GM06990 (cell line): ENCODE measurements around the gene ELOVL5.

Experiments used
- DNase-seq: peaks from one replicate; pipeline ENCODE4 v3.0.0-alpha.2; 2011; ENCODE audit not compliant: insufficient read length; ENCODE audit errors: extremely low read depth
- H3K27me3 ChIP-seq: replicated peaks from 2 replicates; pipeline ENCODE4 v1.6.0; 2011; ENCODE audit warnings: low read length; ENCODE audit not compliant: control insufficient read depth, insufficient read depth
- H3K36me3 ChIP-seq: 2 replicates; pipeline ENCODE4 v1.5.1; 2011; ENCODE audit warnings: low read length; ENCODE audit not compliant: control insufficient read depth, insufficient read depth
- H3K4me3 ChIP-seq: replicated peaks from 2 replicates; pipeline ENCODE4 v1.5.1; 2011; ENCODE audit warnings: low read depth, mild to moderate bottlenecking, control low read depth, low read length
- TF ChIP-seq, protein P1 (sequence below): IDR thresholded peaks from 2 replicates; pipeline ENCODE4 v1.5.1; 2011; ENCODE audit warnings: low read length, control low read depth, mild to moderate bottlenecking, inconsistent platforms; ENCODE audit not compliant: insufficient read depth, poor library complexity, severe bottlenecking

The ELOVL5 gene

DNA sequence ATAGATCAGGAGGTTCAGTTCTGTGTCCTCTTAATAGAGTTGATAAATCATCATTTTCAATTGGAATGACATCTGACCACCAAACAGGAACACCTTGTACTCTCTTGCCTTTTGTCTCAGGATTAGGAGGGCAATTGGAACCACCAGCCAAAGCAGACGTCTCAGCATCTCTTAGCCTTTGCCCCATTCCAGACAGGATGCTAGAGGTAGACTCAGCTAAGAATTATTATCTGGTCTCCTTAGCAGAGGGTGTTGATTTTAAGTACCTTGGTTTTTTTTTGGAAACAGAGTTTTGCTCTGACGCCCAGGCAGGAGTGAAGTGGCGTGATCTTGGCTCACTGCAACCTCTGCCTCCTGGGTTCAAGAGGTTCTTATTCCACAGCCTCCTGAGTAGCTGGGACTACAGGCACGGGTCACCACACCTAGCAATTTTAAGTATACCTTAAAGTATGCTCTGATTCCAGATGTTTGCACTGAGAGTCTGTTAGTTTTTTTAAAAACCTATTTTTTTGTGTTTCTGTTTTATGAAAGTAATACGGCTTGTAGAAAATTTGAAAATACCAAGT lies 28.0 kb upstream of the ELOVL5 start:
- no peak overlapping the region for H3K4me3 ChIP-seq
- no peaks in the 10 kb centered on the region for H3K27me3 ChIP-seq
- H3K36me3 ChIP-seq: no peaks in the 10 kb centered on the region
- no peak for DNase-seq
- TF ChIP-seq, protein P1, sequence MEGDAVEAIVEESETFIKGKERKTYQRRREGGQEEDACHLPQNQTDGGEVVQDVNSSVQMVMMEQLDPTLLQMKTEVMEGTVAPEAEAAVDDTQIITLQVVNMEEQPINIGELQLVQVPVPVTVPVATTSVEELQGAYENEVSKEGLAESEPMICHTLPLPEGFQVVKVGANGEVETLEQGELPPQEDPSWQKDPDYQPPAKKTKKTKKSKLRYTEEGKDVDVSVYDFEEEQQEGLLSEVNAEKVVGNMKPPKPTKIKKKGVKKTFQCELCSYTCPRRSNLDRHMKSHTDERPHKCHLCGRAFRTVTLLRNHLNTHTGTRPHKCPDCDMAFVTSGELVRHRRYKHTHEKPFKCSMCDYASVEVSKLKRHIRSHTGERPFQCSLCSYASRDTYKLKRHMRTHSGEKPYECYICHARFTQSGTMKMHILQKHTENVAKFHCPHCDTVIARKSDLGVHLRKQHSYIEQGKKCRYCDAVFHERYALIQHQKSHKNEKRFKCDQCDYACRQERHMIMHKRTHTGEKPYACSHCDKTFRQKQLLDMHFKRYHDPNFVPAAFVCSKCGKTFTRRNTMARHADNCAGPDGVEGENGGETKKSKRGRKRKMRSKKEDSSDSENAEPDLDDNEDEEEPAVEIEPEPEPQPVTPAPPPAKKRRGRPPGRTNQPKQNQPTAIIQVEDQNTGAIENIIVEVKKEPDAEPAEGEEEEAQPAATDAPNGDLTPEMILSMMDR: no peak

DNA sequence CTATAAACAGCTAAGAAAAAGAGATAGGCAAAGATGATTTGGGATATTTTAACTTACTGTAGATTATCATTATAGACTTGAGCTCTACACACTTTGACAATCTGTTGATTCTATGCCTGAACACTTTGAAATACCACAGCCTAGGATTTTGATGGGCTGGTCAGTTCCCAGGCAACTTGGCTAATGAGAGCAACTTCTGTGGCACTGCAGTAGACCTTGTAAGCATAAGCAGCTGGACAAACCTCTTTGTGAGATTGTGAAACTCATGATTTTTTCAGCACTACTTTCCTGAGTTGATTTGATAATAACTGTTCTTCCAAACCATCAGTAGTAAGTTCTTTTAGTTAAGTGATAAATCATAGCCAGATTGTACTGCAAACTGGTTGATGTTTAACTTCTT lies 27.1 kb upstream of the ELOVL5 start:
- H3K27me3 ChIP-seq: no peaks in the 10 kb centered on the region
- no peaks in the 10 kb centered on the region for H3K36me3 ChIP-seq
- TF ChIP-seq, protein P1: no peak
- H3K4me3 ChIP-seq: no peak overlapping the region
- DNase-seq: no peak

GRCh38 chr6:53373638-53374037 lies 24.9 kb upstream of the ELOVL5 start:
- Histone ChIP-seq H3K27me3 (no peaks in the 10 kb centered on the region), H3K4me3 (no peak overlapping the region), H3K36me3 (no peaks in the 10 kb centered on the region)
- no peak for DNase-seq
- TF ChIP-seq, protein P1: no peak

GRCh38 chr6:53369876-53370515 lies 21.2 kb upstream of the ELOVL5 start:
- Histone ChIP-seq H3K4me3 (no peak overlapping the region), H3K36me3 (no peaks in the 10 kb centered on the region), H3K27me3 (no peaks in the 10 kb centered on the region)
- TF ChIP-seq, protein P1: no peak
- DNase-seq: no peak

DNA sequence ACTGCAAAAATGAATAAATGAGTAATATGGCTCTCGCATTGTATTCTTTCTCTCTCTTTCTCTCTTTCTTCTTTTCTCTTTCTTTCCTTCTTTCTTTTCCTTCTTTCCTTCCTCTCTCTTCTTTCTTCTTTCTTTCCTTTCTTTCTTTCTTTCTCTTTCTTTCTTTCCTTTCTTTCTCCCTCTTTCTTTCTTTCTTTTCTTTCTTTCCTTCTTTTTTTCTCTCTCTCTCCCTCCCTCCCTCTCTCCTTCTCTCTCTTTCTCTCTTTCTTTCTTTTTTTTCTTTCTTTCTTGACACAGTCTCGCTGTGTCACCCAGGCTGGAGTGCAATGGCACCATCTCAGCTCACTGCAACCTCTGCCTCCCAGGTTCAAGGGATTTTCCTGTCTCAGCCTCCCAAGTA lies 20.3 kb upstream of the ELOVL5 start:
- TF ChIP-seq, protein P1: no peak
- DNase-seq: no peak
- Histone ChIP-seq H3K36me3 (no peaks in the 10 kb centered on the region), H3K27me3 (no peaks in the 10 kb centered on the region), H3K4me3 (no peak overlapping the region)

- H3K36me3 ChIP-seq: no peaks in the 10 kb centered on the region
- no peak for DNase-seq
- H3K27me3 ChIP-seq: no peaks in the 10 kb centered on the region
- no peak overlapping the region for H3K4me3 ChIP-seq
- TF ChIP-seq, protein P1: no peak
Observed at GRCh38 chr6:53366128-53366641, 17.4 kb upstream of the ELOVL5 start.
